Astrocyte of the cerebellum (primary cell): ENCODE measurements around the gene FOXO3.

Experiments
- DNase-seq: peaks from one replicate; pipeline ENCODE4 v3.0.0-alpha.2; 2011; ENCODE audit warnings: low read depth
- H3K4me3 ChIP-seq: 2 replicates; pipeline ENCODE4 v1.5.1; 2011; ENCODE audit warnings: mild to moderate bottlenecking, low read depth, low read length, moderate library complexity
- CTCF ChIP-seq: IDR thresholded peaks from 2 replicates; pipeline ENCODE4 v1.5.1; 2012; ENCODE audit warnings: low read length, low read depth, moderate library complexity, mild to moderate bottlenecking; ENCODE audit errors: missing control alignments
- in situ Hi-C: cut with HindIII; loops from 2 replicates; pipeline ENCODE4 v1.10.0; 2017; ENCODE audit warnings: low sequenced_read_pairs

FOXO3 gene

GRCh38 chr6:108581237-108581931 is 20.7 kb downstream of the FOXO3 start:
- in situ Hi-C loops: no loop called here
- peak overlapping the region; percentile 8 for H3K4me3 ChIP-seq
- no peak for TF ChIP-seq CTCF
- peak; percentile 82 for DNase-seq

- DNase-seq: no peak
- in situ Hi-C loops: no loop called here
- no peak overlapping the region for H3K4me3 ChIP-seq
- no peak for TF ChIP-seq CTCF
Measured at GRCh38 chr6:108581932-108582475, 21.3 kb downstream of the FOXO3 start.

GRCh38 chr6:108582618-108583017 is 21.9 kb downstream of the FOXO3 start:
- H3K4me3 ChIP-seq: no peak overlapping the region
- no peak for TF ChIP-seq CTCF
- in situ Hi-C loops: no loop called here
- DNase-seq: no peak

GRCh38 chr6:108584323-108584722 is 23.6 kb downstream of the FOXO3 start:
- H3K4me3 ChIP-seq: no peak overlapping the region
- in situ Hi-C loops: no loop called here
- DNase-seq: no peak
- no peak for TF ChIP-seq CTCF

- no peak for TF ChIP-seq CTCF
- DNase-seq: no peak
- no peak overlapping the region for H3K4me3 ChIP-seq
- in situ Hi-C loops: no loop called here
Measured at GRCh38 chr6:108585359-108585758, 24.6 kb downstream of the FOXO3 start.

- no peak for DNase-seq
- in situ Hi-C loops: no loop called here
- H3K4me3 ChIP-seq: no peak overlapping the region
- no peak for TF ChIP-seq CTCF
Measured at GRCh38 chr6:108585921-108586536, 25.3 kb downstream of the FOXO3 start.
